Activated B cell treated with CpG ODN at 0.5 μM for 24 hours (primary cell): Measurements from ENCODE around the gene CALN1. TPM values are rescaled to one million over a fixed set of nuclear protein-coding genes. Genes with fewer than 3 reads are reported as not detected.

ENCODE experiments used
- ATAC-seq: fragments of 200-7000 bp; cut with Tn5 transposase; one replicate; pipeline ENCODE4 v1.10.0; 2021; ENCODE audit warnings: low read depth, mild to moderate bottlenecking, moderate library complexity
- CTCF ChIA-PET: fragments of 350-600 bp; sonication (Branson Sonifier 250); formaldehyde crosslinking; loops from one replicate; lab custom pipeline; 2021; ENCODE audit warnings: antibody characterized with exemption; lab: Charles Lee
- POLR2A ChIA-PET: fragments of 350-600 bp; sonication (Branson Sonifier 250); formaldehyde crosslinking; loops from one replicate; lab custom pipeline; 2021; ENCODE audit warnings: antibody characterized with exemption; lab: Charles Lee
- DNase-seq: peaks from one replicate; pipeline ENCODE4 v3.0.0; 2022
- H3K27ac Mint-ChIP-seq: one replicate; pipeline ENCODE4 v1.8.0; 2020; ENCODE audit warnings: mixed read lengths
- H3K27me3 Mint-ChIP-seq: one replicate; pipeline ENCODE4 v1.8.0; 2021; ENCODE audit warnings: mixed read lengths
- H3K36me3 Mint-ChIP-seq: one replicate; pipeline ENCODE4 v1.8.0; 2021; ENCODE audit warnings: low read depth, mixed read lengths
- H3K4me1 Mint-ChIP-seq: one replicate; pipeline ENCODE4 v1.8.0; 2021; ENCODE audit warnings: mixed read lengths
- H3K4me3 Mint-ChIP-seq: one replicate; pipeline ENCODE4 v1.8.0; 2020; ENCODE audit warnings: mild to moderate bottlenecking, mixed read lengths
- H3K9me3 Mint-ChIP-seq: one replicate; pipeline ENCODE4 v1.8.0; 2020; ENCODE audit warnings: mixed read lengths
- intact Hi-C: fragments of 100-400 bp; cut with micrococcal nuclease; formaldehyde crosslinking; loops from one replicate; pipeline ENCODE4 v1.15.1; 2024
- total RNA-seq: library from RNA; stranded (reverse); gene quantifications from 2 replicates; pipeline ENCODE4 v1.2.3, GENCODE V29; 2022
- TF ChIP-seq, protein P1 (sequence below): fragments of 200-600 bp; IDR thresholded peaks from one replicate; pipeline ENCODE4 v1.8.0; 2022; ENCODE audit warnings: antibody characterized with exemption, mild to moderate bottlenecking

The CALN1 gene
- total RNA-seq, 1 donor from 2014 or later: not detected

DNA sequence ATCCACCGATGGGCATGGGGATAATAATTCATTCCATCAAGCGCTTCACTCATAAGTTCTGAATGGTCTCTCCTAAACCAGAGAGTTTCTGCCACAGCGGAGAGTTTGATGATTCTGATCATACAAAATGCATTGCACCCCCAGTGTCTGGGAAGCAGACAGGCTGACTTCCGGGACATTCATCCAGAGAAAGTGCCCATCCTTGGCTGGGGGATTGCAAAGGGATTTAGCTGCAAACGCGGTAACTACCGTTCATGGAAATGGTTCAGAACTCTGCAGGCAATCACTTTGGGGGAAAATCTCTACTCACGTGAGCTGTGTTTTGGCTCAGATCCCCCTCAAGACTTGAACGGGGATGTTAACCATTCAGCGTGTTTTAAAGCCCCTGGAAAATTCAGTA is 33.4 kb upstream of the CALN1 start:
- ATAC-seq (no peak), DNase-seq (no peak)
- H3K27ac Mint-ChIP-seq: no peak overlapping the region
- CTCF ChIA-PET: no interaction called here
- no peak overlapping the region for H3K4me3 Mint-ChIP-seq
- no peaks in the 10 kb centered on the region for H3K4me1 Mint-ChIP-seq
- H3K9me3 Mint-ChIP-seq: no peaks in the 10 kb centered on the region
- intact Hi-C loops: no loop called here
- H3K27me3 Mint-ChIP-seq: peaks cover 3% of the 10 kb centered on the region
- TF ChIP-seq, protein P1, sequence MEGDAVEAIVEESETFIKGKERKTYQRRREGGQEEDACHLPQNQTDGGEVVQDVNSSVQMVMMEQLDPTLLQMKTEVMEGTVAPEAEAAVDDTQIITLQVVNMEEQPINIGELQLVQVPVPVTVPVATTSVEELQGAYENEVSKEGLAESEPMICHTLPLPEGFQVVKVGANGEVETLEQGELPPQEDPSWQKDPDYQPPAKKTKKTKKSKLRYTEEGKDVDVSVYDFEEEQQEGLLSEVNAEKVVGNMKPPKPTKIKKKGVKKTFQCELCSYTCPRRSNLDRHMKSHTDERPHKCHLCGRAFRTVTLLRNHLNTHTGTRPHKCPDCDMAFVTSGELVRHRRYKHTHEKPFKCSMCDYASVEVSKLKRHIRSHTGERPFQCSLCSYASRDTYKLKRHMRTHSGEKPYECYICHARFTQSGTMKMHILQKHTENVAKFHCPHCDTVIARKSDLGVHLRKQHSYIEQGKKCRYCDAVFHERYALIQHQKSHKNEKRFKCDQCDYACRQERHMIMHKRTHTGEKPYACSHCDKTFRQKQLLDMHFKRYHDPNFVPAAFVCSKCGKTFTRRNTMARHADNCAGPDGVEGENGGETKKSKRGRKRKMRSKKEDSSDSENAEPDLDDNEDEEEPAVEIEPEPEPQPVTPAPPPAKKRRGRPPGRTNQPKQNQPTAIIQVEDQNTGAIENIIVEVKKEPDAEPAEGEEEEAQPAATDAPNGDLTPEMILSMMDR: no peak
- H3K36me3 Mint-ChIP-seq: no peaks in the 10 kb centered on the region
- POLR2A ChIA-PET: no interaction called here

DNA sequence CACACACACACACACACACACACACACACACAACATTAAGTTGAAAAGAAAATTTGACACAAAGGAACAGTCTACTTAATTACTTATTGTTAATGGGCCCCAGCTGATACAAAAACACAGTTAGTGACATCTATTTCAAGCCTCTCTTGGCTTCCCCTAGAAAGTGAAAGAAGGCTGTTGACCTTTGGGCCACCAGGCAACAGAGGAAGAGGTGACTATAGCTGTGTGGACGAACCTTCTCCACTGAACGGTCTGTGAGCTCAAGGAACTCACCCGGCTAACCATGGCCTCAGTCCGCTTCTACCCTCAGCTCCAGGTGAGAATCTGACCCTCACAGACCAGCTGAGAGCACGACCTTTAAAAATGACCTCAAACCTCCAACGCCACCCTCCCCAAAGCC is 32.9 kb upstream of the CALN1 start:
- Mint-ChIP-seq H3K4me3 (no peak overlapping the region), H3K27me3 (peaks cover 3% of the 10 kb centered on the region), H3K9me3 (no peaks in the 10 kb centered on the region), H3K4me1 (no peaks in the 10 kb centered on the region), H3K27ac (no peak overlapping the region), H3K36me3 (no peaks in the 10 kb centered on the region)
- ChIA-PET CTCF (no interaction called here), POLR2A (no interaction called here)
- DNase-seq: no peak
- TF ChIP-seq, protein P1: no peak
- intact Hi-C loops: no loop called here
- no peak for ATAC-seq

DNA sequence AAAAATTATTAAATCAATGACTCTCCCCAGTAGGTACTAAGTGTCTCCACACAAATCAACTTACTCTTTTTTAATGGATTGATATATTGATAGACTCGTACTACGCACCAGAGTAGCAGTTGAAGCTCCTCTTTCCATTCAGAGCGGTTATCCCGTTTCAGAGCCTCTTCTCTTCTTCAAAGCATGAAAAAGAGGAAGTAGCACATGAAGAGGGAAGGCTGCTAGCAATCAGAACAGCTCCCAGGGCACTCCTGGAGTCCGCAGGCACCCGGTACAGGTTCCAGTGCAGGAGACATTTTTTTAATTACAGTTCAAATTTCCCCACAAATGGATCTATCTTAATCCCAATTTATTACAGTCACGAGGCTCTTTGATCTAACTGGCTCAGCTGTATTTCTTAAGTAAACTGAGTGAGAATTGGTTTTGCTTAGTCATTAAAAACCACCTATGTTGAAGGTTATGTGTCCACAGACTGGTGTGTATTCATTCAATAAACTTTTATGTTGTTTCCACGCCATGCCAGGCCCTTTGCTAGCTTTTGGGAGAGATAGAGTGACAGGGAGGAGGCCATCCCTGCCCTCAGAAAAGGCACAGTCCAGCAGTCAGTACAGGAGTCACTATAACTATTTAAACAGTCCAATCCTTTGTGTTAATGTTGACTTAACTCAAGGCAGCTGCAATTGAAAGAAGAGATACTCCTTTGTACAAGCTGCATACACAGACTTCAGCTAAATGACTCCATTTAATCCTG is 32.1 kb upstream of the CALN1 start:
- no peak for ATAC-seq
- Mint-ChIP-seq H3K27ac (no peak overlapping the region), H3K9me3 (no peaks in the 10 kb centered on the region), H3K27me3 (peaks cover 3% of the 10 kb centered on the region), H3K4me1 (no peaks in the 10 kb centered on the region), H3K4me3 (no peak overlapping the region), H3K36me3 (no peaks in the 10 kb centered on the region)
- intact Hi-C loops: no loop called here
- CTCF ChIA-PET: no interaction called here
- POLR2A ChIA-PET: no interaction called here
- DNase-seq: no peak
- TF ChIP-seq, protein P1: no peak

DNA sequence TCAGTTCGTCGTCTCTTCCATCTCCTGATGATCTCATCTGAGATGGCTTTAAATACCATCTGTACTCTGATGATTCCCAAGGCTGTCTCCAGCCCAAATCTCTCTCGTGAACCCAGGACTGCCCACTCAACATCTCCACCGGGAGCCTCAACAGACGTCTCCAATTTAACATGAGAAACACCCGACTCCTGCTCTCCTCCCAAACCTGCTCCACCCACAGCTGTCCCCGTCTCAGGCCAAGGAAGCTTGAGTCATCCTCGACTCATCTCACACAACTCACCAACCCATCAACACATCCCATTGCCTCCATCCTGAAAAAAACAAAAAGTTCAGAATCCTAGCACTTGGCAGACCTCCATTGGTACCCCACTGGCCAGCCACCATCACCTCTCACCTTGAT is 29.7 kb upstream of the CALN1 start:
- DNase-seq: no peak
- Mint-ChIP-seq H3K4me1 (no peaks in the 10 kb centered on the region), H3K4me3 (no peak overlapping the region), H3K36me3 (no peaks in the 10 kb centered on the region), H3K27ac (no peak overlapping the region), H3K9me3 (no peaks in the 10 kb centered on the region), H3K27me3 (peaks cover 3% of the 10 kb centered on the region)
- TF ChIP-seq, protein P1: no peak
- no peak for ATAC-seq
- CTCF ChIA-PET: no interaction called here
- intact Hi-C loops: no loop called here
- POLR2A ChIA-PET: no interaction called here

DNA sequence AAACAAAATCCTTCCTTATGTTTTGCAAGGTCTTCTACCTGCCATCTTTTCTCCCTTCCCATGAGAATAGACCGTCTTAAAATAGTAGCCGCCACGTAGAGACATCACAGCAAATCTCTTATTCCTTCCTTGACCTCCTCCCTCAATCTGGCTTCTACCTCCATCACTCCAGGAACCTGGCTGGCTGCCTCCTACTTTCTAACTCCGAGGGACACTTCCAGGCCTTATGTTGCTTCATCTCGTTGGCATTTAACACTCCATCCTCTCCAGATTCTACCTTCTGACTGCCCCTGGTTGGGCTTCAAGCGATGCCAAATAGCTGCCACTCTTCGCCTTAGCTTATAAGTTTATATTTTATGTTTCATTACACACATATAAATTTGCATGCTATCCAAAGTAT is 26.4 kb upstream of the CALN1 start:
- Mint-ChIP-seq H3K27ac (no peak overlapping the region), H3K4me3 (no peak overlapping the region), H3K27me3 (no peaks in the 10 kb centered on the region), H3K9me3 (no peaks in the 10 kb centered on the region), H3K4me1 (no peaks in the 10 kb centered on the region), H3K36me3 (no peaks in the 10 kb centered on the region)
- TF ChIP-seq, protein P1: no peak
- no peak for ATAC-seq
- CTCF ChIA-PET: no interaction called here
- POLR2A ChIA-PET: no interaction called here
- intact Hi-C loops: no loop called here
- no peak for DNase-seq
